ENCODE measurements around the gene KLK15. TPM values are rescaled to one million over a fixed set of nuclear protein-coding genes. Genes with fewer than 3 reads are reported as not detected.

KLK15 gene
- total and polyA plus RNA-seq, 2 of the 13 experiments (the other 11 are each of a cell fraction or from before 2014, with no cell fraction given) = not detected

DNA sequence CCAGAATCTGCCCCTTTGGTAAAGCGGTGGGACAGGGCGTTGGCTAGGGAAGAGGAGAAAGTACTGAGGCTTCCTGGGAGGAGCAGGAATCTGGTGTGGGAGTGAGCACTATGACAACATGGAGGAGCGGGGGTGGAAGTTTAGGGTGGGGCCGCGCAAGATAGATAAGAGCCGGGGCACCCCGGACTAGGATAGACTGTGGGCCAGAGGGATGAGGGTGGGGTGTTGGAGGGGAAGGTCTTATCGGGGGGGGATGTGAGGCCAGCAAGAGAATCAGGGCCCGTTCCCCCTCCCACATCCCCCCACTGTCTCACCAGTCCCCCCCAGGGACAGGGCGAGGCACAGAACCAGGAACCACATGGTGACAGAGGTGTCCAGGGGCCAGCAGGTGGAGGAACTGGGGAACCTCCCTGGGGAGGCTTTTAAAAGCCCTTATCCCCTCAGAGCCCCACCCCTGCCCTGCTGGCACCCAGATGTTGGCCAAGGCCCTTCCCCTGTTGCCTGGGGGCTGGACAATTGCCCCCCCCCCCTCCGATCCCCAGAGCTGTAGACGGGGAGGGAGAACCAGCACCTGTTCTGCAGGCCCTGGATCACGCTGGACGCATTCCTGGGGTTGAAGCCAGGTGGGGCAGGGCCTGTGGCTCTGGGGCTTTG lies 9.9 kb downstream of the KLK15 start, which contains the start of gene KLK1 (continued):
- TF ChIP-seq ATRX (CRISPR knock-in tag; IDR thresholded peaks at IDR 0.05; ENCODE audit: borderline replicate concordance) = no peak

- whole genome bisulfite sequencing (ENCODE audit: low lambda C conversion rate) = 0% methylated on average over 6 of the region's 7 CpGs
- in situ Hi-C loops (cut with HindIII; ENCODE audit: extremely low pct_ligation_motif_present, low pct_unique_long_range_greater_than_20kb) = no loop called here
- TF ChIP-seq KMT2A (CRISPR knock-in tag; IDR thresholded peaks at IDR 0.05) = no peak
- TF ChIP-seq, protein P1, sequence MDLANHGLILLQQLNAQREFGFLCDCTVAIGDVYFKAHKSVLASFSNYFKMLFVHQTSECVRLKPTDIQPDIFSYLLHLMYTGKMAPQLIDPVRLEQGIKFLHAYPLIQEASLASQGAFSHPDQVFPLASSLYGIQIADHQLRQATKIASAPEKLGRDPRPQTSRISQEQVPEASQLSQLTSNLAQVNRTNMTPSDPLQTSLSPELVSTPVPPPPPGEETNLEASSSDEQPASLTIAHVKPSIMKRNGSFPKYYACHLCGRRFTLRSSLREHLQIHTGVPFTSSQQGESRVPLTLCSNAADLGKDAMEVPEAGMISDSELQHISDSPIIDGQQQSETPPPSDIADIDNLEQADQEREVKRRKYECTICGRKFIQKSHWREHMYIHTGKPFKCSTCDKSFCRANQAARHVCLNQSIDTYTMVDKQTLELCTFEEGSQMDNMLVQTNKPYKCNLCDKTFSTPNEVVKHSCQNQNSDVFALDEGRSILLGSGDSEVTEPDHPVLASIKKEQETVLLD (CRISPR knock-in tag; IDR thresholded peaks at IDR 0.05; ENCODE audit: low read depth) = no peak
- no peak for TF ChIP-seq KLF9 (CRISPR knock-in tag; IDR thresholded peaks at IDR 0.05; ENCODE audit: low read depth)
- TF ChIP-seq YY1 (IDR thresholded peaks at IDR 0.05; ENCODE audit: insufficient read depth, insufficient replicate concordance, low read depth, low read length) = no peak
- TF ChIP-seq ZNF460 (CRISPR knock-in tag; IDR thresholded peaks at IDR 0.05; ENCODE audit: borderline replicate concordance) = no peak
- no peak for TF ChIP-seq RFX5 (IDR thresholded peaks at IDR 0.05; ENCODE audit: low read depth, low read length)
- no peak for TF ChIP-seq ZNF180 (CRISPR knock-in tag; IDR thresholded peaks at IDR 0.05; ENCODE audit: borderline replicate concordance, low read depth)
- H3K4me2 ChIP-seq (ENCODE audit: low read depth, low read length) = no peak overlapping the region
- POLR2A ChIA-PET = no interaction called here
- no peaks in the 10 kb centered on the region for H3K36me3 ChIP-seq (replicated peaks in 1 of 2; ENCODE audit: control insufficient read depth in 1 of 2, insufficient read depth in 2 of 2, low read length in 2 of 2)
- DNase-seq (ENCODE audit: low spot score) (no peak), FAIRE-seq (no peak), ATAC-seq (no peak)
- H4K20me1 ChIP-seq (ENCODE audit: insufficient read depth, low read length) = no peaks in the 10 kb centered on the region
- H3K27ac ChIP-seq (ENCODE audit: extremely low read length, insufficient read depth, low read length) = no peak overlapping the region
- H2AFZ ChIP-seq (ENCODE audit: low read length) = no peak overlapping the region
- no peaks in the 10 kb centered on the region for H3K9me3 ChIP-seq (ENCODE audit: low read length)
- BruUV-seq (replicated peaks) = no TSS peak
- peaks cover 7 to 50% of the 10 kb centered on the region in 2 experiments for H3K27me3 ChIP-seq (ENCODE audit: control insufficient read depth in 1 of 2, insufficient read depth in 2 of 2, low read length in 2 of 2)
- H3K4me1 ChIP-seq (ENCODE audit: insufficient read depth, low read length) = no peaks in the 10 kb centered on the region
- no peaks in the 10 kb centered on the region for H3K79me2 ChIP-seq (ENCODE audit: insufficient read depth, low read length)
- CTCF ChIA-PET (ENCODE audit: low intra/inter-chr PET ratio, low total read pairs) = no interaction called here
- H3K4me3 ChIP-seq (replicated peaks in 1 of 3; ENCODE audit: insufficient read depth in 1 of 3, low read depth in 2 of 3, low read length in 3 of 3) = no peak overlapping the region
- intact Hi-C loops (cut with micrococcal nuclease; ENCODE audit: unreplicated experiment) = no loop called here
- H3K9ac ChIP-seq (ENCODE audit: insufficient read depth, low read depth, low read length) = no peak overlapping the region
Observed at GRCh38 chr19:50822661-50823208, 10.6 kb downstream of the KLK15 start.
